ENCODE measurements around the gene MLKL.

GRCh38 chr16:74623214-74623838 is 77.3 kb downstream of the MLKL start:
- TF ChIP-seq, protein P1, sequence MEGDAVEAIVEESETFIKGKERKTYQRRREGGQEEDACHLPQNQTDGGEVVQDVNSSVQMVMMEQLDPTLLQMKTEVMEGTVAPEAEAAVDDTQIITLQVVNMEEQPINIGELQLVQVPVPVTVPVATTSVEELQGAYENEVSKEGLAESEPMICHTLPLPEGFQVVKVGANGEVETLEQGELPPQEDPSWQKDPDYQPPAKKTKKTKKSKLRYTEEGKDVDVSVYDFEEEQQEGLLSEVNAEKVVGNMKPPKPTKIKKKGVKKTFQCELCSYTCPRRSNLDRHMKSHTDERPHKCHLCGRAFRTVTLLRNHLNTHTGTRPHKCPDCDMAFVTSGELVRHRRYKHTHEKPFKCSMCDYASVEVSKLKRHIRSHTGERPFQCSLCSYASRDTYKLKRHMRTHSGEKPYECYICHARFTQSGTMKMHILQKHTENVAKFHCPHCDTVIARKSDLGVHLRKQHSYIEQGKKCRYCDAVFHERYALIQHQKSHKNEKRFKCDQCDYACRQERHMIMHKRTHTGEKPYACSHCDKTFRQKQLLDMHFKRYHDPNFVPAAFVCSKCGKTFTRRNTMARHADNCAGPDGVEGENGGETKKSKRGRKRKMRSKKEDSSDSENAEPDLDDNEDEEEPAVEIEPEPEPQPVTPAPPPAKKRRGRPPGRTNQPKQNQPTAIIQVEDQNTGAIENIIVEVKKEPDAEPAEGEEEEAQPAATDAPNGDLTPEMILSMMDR (conservative IDR thresholded peaks at IDR 0.05 in 1 of 2, IDR thresholded peaks at IDR 0.05 in 1 of 2; ENCODE audit: extremely low read depth in 1 of 2, insufficient read depth in 1 of 2, low read depth in 1 of 2, low read length in 2 of 2): peak; percentile 59 to 63
- TF ChIP-seq EZH2 (IDR thresholded peaks at IDR 0.05; ENCODE audit: borderline replicate concordance, low read length): no peak
